Ureter (tissue), 1 donor: ENCODE data around the gene PRKCE. TPM values are rescaled to one million over a fixed set of nuclear protein-coding genes. Genes with fewer than 3 reads are reported as not detected.
"Not testable (repeated sequence)": the region's sequence is repeated elsewhere in the genome, so short reads cannot be mapped to it uniquely, and the experiment has no call there.

ENCODE experiments used
- DNase-seq: peaks from one replicate; pipeline ENCODE4 v3.0.0-alpha.2; 2020; ENCODE audit warnings: low spot score
- total RNA-seq: library from RNA; stranded (reverse); gene quantifications from one replicate; pipeline ENCODE4 v1.2.4, GENCODE V29; 2023
- donor health status: DM: yes; HTN: yes; CAD: no.

PRKCE gene
- total RNA-seq, 1 donor from 2014 or later: 54.3 TPM

DNA sequence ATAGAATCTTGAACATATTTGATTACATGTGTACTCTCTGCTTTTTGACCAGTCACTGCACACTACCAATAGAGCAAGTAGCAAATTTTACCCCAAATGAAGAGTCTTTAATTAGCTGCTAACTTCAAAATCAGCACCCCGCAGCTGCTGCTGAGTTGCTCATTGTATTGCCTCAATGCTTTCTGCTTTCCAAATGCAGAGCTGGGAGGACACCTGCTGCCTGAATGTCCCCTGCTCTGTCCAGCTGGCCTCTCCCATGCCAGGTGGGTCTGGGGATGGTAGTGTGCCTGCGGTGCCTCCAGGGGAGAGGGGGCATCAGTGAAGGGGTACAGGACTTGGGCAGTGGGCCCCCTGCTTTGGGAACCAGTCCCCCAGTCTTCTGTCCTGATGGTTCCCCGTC, 184.8 kb downstream of the PRKCE start:
- DNase-seq: no peak

DNA sequence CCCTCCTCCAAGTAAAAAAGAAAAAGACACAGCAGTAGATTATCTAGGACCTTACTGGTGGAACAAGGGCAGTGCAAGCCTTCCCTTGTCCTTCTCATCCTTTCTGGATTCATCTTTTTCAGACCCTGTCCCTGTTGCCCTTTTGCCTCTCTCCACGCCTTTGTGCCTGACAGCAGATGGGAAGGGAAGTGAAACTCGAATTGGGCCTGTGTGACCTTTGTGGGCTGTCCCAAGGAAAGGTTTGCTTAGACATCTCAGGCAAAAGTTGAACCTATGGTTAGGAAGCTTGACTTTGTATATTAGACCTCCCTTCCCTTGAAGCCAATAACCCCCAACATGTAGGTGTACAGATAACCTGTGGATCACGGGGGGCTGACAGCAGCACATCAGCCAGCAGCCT, 185.3 kb downstream of the PRKCE start:
- no peak for DNase-seq

DNA sequence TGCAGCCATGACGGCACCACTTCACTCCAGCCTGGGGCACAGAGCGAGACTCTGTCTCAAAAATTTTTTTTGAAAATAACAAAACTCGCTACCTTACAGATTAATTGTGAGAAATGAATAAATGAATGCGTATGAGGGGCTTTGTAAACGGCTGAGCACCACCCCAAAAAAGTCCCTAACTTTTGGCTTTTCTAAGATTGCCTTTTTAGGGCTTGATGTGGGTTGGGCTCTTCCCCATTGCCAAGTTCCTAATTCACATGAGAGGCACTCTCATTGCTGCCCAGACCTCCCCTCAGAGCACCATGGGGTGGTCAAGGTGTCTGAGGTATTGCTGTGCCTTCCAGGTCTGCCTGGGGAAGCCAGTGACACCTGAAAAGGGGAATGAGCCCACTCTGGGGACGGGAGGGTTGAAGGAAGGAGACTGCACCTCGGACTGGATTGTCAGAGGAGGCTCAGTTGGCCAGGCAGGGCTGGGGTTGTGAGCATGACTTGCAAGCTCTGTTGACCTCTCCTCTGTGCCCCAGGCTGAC, 186.4 kb downstream of the PRKCE start:
- no peak for DNase-seq

DNA sequence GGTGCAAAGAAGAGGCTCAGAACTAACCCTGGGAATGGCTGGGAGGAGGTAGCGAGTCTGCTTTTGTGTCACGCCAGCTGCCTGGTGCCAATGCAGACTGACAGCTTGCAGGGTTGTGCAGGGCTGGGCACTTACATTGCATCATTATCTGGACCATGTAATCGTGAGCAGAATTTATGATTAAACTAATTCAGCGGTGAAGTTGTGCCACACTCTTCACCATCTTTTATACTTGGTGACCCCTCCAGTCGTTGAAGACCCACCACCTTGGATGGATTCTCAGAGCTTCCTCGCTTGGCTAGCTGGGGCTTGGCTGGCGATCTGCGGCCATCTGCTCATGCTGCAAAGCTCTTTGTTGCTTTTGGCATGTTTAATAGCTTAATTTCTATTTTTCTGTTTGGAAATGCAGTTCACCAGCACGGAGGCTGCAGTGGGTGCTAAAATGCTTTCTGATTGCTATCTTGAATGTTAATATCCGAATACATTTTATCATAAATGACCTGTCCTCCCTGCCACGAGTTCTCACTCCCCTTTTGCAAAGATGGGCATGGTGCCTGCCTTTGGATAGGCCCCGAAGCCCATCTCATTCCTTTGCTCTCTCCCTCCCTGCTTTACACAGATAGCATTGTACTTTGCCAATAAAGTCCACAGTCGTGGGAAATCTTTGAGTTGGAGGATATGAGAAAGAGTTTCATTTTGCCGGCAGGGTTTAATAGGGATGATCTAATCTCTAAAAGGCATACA, 188.2 kb downstream of the PRKCE start:
- DNase-seq: no peak

DNA sequence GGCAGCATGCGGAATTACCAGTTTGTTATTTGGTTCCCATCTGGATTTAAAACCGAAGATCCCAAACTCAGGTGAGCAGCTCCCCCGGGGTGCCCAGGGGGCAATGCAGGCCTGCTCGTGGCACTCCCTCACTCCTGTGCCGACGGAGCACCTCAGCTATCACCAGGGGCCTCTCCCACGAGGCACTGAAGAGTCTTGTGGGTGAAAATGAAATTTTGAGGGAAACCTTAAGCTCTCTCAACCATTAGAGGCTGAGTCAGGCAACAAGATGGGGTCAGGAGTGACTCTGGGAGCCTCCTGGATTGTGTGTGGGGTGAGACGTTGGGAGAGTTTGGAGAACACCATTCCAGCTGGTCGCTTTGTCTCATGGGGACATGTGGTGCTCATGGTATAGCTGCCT, 189.0 kb downstream of the PRKCE start:
- DNase-seq: no peak

DNA sequence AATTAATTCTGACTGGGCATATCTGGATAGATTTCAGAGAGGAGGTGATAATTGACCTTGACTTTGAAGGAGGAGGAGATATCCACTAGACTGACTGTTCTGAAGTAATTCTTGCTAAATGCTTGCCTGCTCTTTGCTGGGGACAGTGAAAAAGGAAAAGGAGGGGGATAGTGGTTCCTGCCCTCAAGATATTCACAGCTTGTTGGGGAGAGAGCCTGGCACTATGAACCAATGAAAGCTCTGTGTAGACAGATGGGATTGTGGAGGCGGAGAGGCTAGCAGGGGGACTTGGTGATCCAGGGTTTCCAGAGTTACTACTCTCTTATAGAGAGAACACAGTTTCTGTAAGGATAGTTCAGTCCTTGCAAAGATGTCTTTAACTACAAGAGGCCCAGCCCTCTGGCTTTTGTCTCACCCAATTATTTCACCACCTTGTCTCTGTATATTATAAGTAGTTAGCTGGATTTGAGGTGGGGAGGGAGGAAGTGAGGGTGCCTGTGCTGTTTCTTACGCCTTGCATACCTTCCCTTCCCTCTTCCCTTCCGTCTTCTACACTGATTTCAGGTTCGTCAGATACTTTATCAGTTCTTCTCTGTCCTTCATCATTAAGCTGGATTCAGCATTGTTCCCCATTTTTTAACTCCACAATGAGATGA, 190.4 kb downstream of the PRKCE start:
- no peak for DNase-seq

DNA sequence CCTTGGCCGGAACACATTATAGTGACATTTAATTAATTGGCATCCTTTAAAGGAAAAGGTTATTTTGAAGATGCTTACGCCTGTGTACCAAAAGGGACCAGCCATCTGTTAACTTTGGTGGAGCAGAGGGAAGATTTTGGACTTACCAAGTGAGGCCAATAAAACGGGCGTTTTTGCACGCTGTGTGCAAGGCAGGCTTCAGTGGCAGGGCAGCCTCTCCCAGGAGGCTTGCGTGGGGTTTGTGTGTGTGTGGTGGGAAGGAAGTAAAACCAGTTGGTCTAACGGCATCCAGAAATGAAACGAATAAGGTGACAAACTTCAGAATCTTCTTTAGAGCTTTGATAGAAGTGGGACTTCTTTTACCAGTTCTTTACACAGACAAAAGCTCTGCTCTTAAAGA, 191.7 kb downstream of the PRKCE start:
- no peak for DNase-seq

DNA sequence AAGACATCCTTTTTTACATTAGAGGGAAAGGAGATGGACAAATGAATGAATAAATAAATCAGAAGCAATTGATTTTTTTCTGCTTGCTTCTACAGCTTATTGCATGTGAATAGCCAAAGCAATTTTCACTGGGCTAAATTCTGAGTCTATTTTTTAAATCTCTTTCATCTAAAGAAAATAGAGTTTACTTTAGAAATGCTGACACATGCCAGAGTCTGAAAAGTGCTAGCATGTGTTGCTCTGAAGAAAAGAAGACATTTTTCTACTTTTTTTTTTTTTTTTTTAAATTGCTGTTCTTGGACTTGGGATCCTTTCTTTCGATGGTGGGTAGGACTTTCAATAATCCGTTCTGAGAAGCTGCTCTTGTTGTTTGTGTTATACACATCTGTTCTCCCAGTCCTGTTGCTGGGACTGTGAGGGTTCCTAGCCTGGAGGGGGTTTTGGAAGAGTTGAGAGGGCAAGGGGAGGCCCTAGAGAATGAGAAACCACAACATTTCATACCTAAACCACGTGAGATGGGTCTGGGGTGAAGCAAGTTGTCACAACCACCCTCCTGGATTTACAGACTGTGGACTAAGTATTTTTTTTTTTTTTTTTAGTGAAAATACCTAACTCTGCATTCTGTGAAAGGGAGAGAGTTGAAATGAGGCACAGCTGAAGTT, 193.5 kb downstream of the PRKCE start:
- DNase-seq: no peak

DNA sequence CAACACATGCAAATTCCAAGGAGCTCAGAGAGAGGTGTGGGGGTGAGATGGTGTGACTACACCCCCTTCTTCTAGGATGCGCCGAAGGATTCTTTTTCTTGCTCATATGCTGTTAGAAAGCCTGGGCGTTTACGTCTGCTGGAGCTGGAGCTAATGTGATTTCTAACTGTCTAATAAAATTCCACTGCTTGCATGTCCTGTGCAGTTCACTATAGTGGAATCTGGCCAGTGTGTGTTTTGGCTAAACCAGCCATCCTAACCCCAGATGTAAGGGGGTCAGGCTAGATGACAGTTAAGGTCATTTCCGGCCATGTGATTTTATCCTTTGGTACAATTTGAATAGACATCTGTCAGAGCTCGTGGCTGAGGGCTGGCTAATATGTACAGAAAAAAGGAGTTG, 194.1 kb downstream of the PRKCE start:
- DNase-seq: no peak

DNA sequence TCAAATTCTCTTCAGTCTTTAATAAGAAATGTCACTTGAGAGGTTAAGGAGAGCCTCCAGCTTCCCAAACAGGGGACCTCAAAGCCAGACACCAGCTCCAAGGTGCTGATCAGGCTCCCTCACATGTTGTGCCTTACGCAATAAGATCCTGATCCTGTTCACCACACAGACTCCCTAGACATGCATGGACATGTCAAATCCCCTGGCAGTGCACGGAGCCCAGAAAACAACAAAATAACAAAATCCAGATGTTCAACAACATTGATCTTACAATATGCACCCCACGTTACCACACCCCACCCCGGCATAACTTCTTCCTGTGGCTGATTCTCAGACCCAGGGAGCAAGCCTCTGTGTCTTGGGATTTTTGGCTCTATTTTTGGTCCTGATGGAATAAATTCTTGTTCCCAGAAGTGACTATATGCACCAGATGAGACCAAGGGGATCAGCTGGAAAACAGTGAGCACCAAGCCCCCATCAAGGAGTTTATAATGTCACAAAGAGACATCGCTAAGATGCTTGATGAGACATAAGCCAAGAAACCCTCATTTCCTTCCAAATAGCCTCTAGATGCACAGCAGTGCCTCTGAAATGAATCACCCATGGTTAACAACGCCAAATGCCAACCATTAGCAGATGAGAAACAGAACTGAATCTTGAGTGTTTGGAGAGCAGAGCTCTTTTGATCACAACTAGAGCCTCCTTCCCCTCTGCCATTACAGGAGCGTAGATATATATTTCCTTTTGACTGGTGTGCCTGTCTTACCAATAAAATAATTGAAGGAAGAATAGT, 198.2 kb downstream of the PRKCE start:
- DNase-seq: no peak

DNA sequence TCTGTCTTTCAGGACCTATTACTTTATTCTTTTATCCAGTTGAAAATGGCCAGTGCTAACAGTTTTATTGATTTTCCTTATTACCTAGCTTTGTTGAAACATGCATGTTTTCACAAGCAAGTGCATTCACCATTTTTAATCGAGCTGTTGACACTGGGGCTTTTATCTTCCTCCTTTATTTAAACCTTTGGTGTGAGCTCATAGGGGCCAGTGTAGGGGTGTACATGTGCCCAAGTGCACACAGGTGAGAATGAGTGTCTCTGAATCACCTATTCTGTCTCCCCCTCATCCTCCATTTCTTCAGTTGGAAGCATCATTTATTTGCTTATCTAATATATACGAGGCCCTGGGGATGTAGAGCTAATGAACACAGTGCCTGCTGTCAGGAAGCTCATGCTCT, 199.1 kb downstream of the PRKCE start:
- no peak for DNase-seq

DNA sequence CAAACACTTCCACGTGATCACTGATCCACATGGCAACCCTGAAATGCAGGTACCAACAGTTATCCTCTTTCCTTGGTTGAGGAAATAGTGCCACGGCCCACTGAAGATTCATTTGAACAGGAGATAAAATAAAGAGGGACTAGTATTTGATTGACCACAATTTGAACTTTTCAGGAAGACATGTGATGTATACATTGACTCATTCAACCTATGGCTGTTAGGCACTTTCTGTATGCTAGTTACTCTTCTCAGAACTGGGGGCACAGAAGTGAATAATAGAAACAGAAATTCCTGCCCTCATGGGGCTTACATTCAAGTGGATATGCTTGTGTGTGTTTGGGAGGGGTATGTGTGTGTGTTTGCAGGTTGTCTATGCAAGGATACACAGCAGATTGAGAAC, 199.6 kb downstream of the PRKCE start:
- no peak for DNase-seq

DNA sequence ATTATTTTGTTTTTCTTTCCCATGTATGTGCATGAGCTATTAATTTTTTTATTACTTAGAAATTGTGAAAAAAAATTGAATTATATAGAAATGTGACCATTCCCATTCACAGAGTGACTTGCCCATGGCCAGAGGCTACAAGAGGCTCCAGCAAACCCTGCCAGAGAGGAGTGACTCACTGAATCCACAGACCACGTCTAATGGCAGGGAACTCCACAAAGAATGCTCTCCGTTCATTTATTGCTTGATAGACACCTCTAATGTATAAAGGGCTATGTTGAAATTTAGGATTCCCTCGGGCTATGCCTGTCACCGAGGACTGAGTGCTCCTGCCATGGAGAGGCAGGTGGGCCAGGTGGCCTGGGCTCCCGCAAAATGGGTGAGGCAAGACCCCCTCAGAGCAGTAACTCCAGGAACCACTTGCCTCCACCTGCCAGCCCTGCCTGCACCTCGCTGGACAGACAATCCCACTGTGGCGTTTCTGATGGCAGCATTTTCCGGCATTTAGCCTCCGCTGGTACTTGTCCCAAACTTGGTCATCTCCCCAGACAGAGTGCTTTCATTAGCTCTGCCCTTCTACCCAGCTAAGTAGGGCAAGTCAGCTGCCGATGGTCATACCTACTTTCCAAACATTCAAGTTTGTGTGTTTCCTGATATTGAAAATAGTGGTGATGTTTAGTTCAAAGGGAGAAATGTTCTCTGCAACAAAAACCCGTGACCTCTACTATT, 200.3 kb downstream of the PRKCE start:
- DNase-seq: no peak

DNA sequence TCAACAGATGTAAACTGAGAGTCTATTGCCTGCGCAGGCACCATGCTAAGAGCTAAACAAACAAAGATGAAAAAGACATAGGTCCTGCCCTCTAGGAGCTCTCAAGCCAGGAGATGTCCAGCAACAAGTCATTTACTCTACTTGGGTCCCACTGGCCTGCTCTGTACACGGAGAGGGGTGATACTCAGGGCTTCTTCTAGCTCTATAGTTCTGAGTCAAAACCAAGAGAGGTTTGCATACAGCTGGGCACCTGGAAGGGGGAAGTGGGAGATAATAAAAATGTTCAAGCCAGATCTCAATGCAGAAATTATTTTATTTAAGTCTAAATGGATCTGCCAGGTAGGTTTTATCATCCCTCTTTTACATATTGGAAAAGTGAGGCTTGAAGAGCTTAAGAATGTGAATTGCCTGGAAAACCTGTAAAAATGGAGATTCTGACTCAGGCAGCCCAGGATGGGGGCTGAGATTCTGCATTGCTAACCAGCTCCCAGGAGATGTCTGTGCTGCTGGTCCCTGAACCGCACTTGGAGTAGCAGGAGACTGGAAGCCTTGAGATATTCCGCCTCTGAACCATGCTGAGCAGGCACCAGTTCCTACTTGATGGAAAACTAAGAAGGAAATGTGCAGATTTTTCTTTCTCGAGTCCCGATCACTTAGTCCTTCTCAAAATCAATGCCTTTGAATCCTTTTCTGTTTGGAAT, 201.1 kb downstream of the PRKCE start:
- no peak for DNase-seq

DNA sequence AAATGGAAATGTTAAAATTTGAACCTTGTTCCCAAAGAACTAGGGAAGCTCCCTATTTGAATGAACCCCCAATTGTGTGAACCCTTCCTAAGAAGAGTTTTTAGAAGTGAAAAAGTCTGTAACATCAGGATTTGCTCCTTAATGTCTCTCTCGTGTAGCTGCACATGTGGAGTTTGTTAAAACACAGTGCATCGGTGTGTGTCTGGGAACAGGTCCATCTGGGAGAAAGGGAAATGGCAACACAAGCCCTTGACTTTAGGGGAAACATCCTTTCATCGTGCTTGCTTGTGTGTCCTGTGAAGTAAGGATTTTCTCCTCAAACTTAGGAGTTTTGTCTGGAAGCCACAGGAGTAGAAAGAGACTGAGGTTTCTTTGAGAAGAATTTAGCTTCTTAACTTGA, 203.9 kb downstream of the PRKCE start:
- no peak for DNase-seq

DNA sequence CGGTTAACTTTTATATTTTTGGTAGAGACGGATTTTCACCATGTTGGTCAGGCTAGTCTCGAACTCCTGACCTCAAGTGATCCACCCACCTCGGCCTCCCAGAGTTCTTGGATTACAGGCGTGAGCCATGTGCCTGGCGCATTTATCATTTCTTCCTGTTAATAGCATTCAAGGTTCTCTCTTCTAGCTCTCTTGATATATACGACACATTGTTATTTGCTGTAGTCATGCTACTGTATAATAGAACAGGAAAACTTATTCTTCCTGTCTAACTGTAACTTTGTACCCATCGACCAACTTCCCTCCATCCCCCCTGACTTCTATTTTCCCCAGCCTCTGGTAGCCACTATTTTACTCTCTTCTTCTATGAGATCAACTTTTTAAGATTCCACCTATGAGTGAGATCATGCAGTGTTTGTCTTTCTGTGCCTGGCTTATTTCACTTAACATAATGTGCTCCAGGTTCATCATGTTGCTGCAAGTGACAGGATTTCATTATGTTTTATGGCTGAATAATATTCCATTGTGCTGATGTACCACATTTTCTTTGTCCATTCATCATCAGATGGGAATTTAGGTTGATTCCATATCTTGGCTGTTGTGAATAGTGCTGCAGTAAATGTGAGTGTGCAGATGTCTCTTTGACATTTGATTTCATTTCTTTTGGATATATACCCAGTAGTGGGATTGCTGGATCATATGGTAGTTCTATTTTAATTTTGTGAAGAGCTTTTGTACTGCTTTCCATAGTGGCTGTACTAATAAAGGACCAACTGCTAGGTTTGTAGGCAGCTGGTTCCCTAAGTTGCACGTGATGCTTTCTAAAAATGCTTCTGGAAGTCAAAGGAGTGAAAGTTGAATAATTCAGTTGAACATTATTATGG, 205.2 kb downstream of the PRKCE start:
- DNase-seq: no peak

DNA sequence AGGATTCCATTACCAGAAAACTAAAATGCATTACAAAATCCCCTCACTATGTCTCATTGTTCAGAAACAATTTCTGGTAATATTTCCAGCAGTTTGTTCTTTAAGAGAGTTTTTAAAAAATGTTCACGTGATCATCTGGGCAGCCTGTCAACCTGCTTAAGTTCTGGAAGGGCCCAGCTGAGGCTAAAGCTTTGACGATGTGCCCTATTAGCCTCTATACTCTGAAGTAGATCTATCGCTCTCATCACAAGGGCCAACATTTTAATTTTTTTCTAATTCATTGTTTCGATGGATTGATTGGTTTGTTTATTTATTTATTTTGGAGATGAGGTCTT, 205.8 kb downstream of the PRKCE start:
- no peak for DNase-seq

DNA sequence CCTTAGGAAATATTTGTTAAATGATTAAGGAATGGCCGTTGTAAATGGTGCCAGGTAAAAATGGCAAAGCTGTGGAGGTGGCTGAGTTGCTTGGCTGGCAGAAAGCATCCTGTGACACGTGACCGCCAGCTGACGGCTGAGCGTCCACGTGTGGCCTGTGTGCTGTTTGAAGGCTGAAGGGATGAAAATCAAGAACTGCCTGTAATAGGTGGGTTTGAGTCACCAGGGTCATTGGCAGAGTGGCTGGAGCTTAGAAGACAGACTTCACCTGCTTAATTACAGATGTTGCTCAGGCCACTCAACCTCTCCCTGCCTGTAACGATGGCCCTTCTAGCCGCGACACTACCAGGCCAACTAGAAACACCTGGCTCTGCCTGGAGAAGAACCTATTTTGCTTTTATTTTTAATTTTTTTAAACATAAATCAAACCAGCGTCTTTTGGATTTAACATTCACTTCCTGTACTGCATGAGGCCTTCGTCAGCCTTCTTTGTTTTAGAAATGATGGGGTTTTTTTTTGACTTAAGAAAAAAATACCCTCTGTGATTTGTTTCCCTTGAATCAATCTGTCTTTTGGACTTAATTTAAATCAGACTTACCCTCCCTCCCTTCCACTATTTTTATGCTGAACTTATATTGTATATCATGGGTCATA, 206.5 kb downstream of the PRKCE start:
- DNase-seq: no peak

DNA sequence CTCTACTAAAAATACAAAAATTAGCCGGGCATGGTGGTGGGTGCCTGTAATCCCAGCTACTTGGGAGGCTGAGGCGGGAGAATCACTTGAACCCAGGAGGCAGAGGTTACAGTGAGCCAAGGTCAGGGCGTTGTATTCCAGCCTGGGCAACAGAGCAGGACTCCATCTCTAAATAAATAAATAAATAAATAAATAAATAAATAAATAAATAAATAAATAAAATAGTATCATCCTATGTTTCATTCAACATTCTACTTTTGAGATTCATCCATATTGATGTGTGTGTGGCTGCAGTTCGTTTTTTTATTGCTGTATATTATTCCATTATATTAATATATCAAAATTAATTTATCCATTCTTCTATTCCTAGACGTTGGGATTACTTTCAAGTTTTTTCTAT, 207.4 kb downstream of the PRKCE start:
- not testable (repeated sequence) for DNase-seq
